Smooth muscle cell (in vitro differentiated cells): ENCODE results near the gene ANKRD16. TPM values are rescaled to one million over a fixed set of nuclear protein-coding genes. Genes with fewer than 3 reads are reported as not detected.
"Not testable (repeated sequence)": the region's sequence is repeated elsewhere in the genome, so short reads cannot be mapped to it uniquely, and the experiment has no call there.

Experiments used
- DNase-seq: peaks from one replicate; lab custom pipeline; 2025; ENCODE audit not compliant: unreplicated experiment; lab: John Stamatoyannopoulos, UW
- H2AFZ ChIP-seq: fragments of 200-600 bp; sonication (generic); 2 replicates; pipeline ENCODE4 v1.6.0; 2016; ENCODE audit warnings: antibody characterized with exemption, low read depth, mild to moderate bottlenecking
- H3F3A ChIP-seq: fragments of 200-600 bp; sonication (generic); 2 replicates; pipeline ENCODE4 v1.6.0; 2017; ENCODE audit warnings: antibody characterized with exemption, low read depth
- H3K27ac ChIP-seq: fragments of 200-600 bp; sonication (generic); 2 replicates; pipeline ENCODE4 v1.5.1; 2016; ENCODE audit warnings: low read depth, mild to moderate bottlenecking
- H3K27me3 ChIP-seq: fragments of 200-600 bp; sonication (generic); 2 replicates; pipeline ENCODE4 v1.6.1; 2016; ENCODE audit warnings: low read depth, mild to moderate bottlenecking
- H3K36me3 ChIP-seq: fragments of 200-600 bp; sonication (generic); 2 replicates; pipeline ENCODE4 v1.5.1; 2016; ENCODE audit warnings: low read depth
- H3K4me1 ChIP-seq: fragments of 200-600 bp; sonication (generic); 2 replicates; pipeline ENCODE4 v1.5.1; 2016; ENCODE audit warnings: low read depth
- H3K4me2 ChIP-seq: fragments of 200-600 bp; sonication (generic); 2 replicates; pipeline ENCODE4 v1.6.0; 2016; ENCODE audit warnings: mild to moderate bottlenecking
- H3K4me3 ChIP-seq: fragments of 200-600 bp; sonication (generic); 2 replicates; pipeline ENCODE4 v1.5.1; 2016; ENCODE audit warnings: mild to moderate bottlenecking
- H3K79me2 ChIP-seq: fragments of 200-600 bp; sonication (generic); 2 replicates; pipeline ENCODE4 v1.6.0; 2016; ENCODE audit warnings: low read depth, mild to moderate bottlenecking
- H3K9ac ChIP-seq: fragments of 200-600 bp; sonication (generic); 2 replicates; pipeline ENCODE4 v1.6.0; 2016; ENCODE audit warnings: low read depth
- H3K9me3 ChIP-seq: fragments of 200-600 bp; sonication (generic); replicated peaks from 2 replicates; pipeline ENCODE4 v1.5.1; 2016; ENCODE audit warnings: low read depth
- H4K20me1 ChIP-seq: fragments of 200-600 bp; sonication (generic); 2 replicates; pipeline ENCODE4 v1.6.0; 2016; ENCODE audit warnings: low read depth
- CTCF ChIP-seq: fragments of 200-600 bp; sonication (generic); IDR thresholded peaks from 2 replicates; pipeline ENCODE4 v1.5.1; 2017; ENCODE audit warnings: borderline replicate concordance, mild to moderate bottlenecking, antibody characterized with exemption; ENCODE audit not compliant: insufficient read depth, poor library complexity, severe bottlenecking
- WGBS: methylation state at CpG from one replicate; pipeline ENCODE4 v1.1.7; 2016; ENCODE audit warnings: low lambda C conversion rate; 5-methylcytosine and 5-hydroxymethylcytosine counted together
- polyA plus RNA-seq: library from polyadenylated mRNA; unstranded; fragments of >200 nt; fragmentation: Nextera tagmentation; extraction: Ambion mirVana; gene quantifications from 2 replicates; pipeline ENCODE4 v1.2.1, GENCODE V29; 2016
- total RNA-seq: library from RNA; depleted of rRNA; stranded (reverse); fragments of >200 nt; gene quantifications from 2 replicates; pipeline ENCODE4 v1.2.3, GENCODE V29; 2014

ANKRD16 gene
- total and polyA plus RNA-seq, 2 experiments from 2014 or later: 2.7 to 10.3 TPM

- Histone ChIP-seq H3K27ac (no peak overlapping the region), H3K4me3 (no peak overlapping the region), H4K20me1 (no peaks in the 10 kb centered on the region), H3K27me3 (no peaks in the 10 kb centered on the region), H3K4me2 (no peak overlapping the region), H3K9ac (no peak overlapping the region), H3K36me3 (no peaks in the 10 kb centered on the region), H3K4me1 (no peaks in the 10 kb centered on the region), H2AFZ (no peak overlapping the region), H3F3A (no peaks in the 10 kb centered on the region), H3K9me3 (no peaks in the 10 kb centered on the region), H3K79me2 (no peaks in the 10 kb centered on the region)
- no peak for DNase-seq
- TF ChIP-seq CTCF: no peak
- WGBS: 96% methylated on average over 4 of the region's 4 CpGs
Observed at GRCh38 chr10:5843686-5844344, 45.9 kb downstream of the ANKRD16 start.

GRCh38 chr10:5841965-5842364 is 47.7 kb downstream of the ANKRD16 start:
- no peak for TF ChIP-seq CTCF
- WGBS: 93% methylated on average over 14 of the region's 14 CpGs
- Histone ChIP-seq H3K79me2 (no peaks in the 10 kb centered on the region), H2AFZ (no peak overlapping the region), H3K4me3 (no peak overlapping the region), H3K9me3 (no peaks in the 10 kb centered on the region), H3K9ac (no peak overlapping the region), H3K4me2 (no peak overlapping the region), H3K36me3 (no peaks in the 10 kb centered on the region), H4K20me1 (no peaks in the 10 kb centered on the region), H3K27me3 (no peaks in the 10 kb centered on the region), H3K4me1 (no peaks in the 10 kb centered on the region), H3K27ac (no peak overlapping the region), H3F3A (no peaks in the 10 kb centered on the region)
- DNase-seq: no peak

- H3K4me2 ChIP-seq: no peak overlapping the region
- no peak overlapping the region for H3K4me3 ChIP-seq
- no peak overlapping the region for H2AFZ ChIP-seq
- no peaks in the 10 kb centered on the region for H3K79me2 ChIP-seq
- no peak for DNase-seq
- no peaks in the 10 kb centered on the region for H3K27me3 ChIP-seq
- no peak for TF ChIP-seq CTCF
- WGBS: 71% methylated on average over 40 of the region's 40 CpGs
- no peak overlapping the region for H3K27ac ChIP-seq
- no peaks in the 10 kb centered on the region for H3K9me3 ChIP-seq
- no peaks in the 10 kb centered on the region for H4K20me1 ChIP-seq
- H3K4me1 ChIP-seq: no peaks in the 10 kb centered on the region
- H3F3A ChIP-seq: no peaks in the 10 kb centered on the region
- no peak overlapping the region for H3K9ac ChIP-seq
- no peaks in the 10 kb centered on the region for H3K36me3 ChIP-seq
Observed at GRCh38 chr10:5840314-5841307, 49.1 kb downstream of the ANKRD16 start.

GRCh38 chr10:5836181-5836580 is 53.5 kb downstream of the ANKRD16 start:
- not testable (repeated sequence) for DNase-seq, H3F3A ChIP-seq, H3K36me3 ChIP-seq, H3K27ac ChIP-seq, H3K9ac ChIP-seq, H3K4me3 ChIP-seq, H3K4me2 ChIP-seq, H3K4me1 ChIP-seq, H4K20me1 ChIP-seq, H3K79me2 ChIP-seq, H3K27me3 ChIP-seq, H2AFZ ChIP-seq, H3K9me3 ChIP-seq
- 97% methylated on average over 2 of the region's 2 CpGs for WGBS
